Astrocyte (in vitro differentiated cells and primary cell): ENCODE measurements around the gene ANKFY1. TPM values are rescaled to one million over a fixed set of nuclear protein-coding genes. Genes with fewer than 3 reads are reported as not detected.

Experiments used
- DNase-seq: peaks from one replicate; pipeline ENCODE4 v3.0.0-alpha.2; 2010; ENCODE audit warnings: low read depth
- FAIRE-seq: peaks from 2 replicates; lab custom pipeline; 2011; peaks lifted over from hg19 to GRCh38; lab: Jason Lieb, UNC
- H2AFZ ChIP-seq: 2 replicates; pipeline ENCODE4 v1.6.0; 2012; ENCODE audit warnings: low read depth, low read length, inconsistent platforms
- H3K27ac ChIP-seq: 2 replicates; pipeline ENCODE4 v1.5.1; 2011; ENCODE audit warnings: low read depth, low read length, inconsistent platforms
- H3K27me3 ChIP-seq: 2 replicates; pipeline ENCODE4 v1.6.0; 2011; ENCODE audit warnings: low read length, inconsistent platforms; ENCODE audit not compliant: insufficient read depth
- H3K36me3 ChIP-seq: 2 replicates; pipeline ENCODE4 v1.5.1; 2011; ENCODE audit warnings: low read length, inconsistent platforms; ENCODE audit not compliant: insufficient read depth
- H3K4me1 ChIP-seq: 2 replicates; pipeline ENCODE4 v1.5.1; 2011; ENCODE audit warnings: low read length, inconsistent platforms; ENCODE audit not compliant: insufficient read depth
- H3K4me2 ChIP-seq: 2 replicates; pipeline ENCODE4 v1.6.0; 2012; ENCODE audit warnings: low read length, inconsistent platforms
- H3K4me3 ChIP-seq: 2 replicates; pipeline ENCODE4 v1.5.1; 2011; ENCODE audit warnings: low read depth, mild to moderate bottlenecking, low read length, inconsistent platforms; ENCODE audit not compliant: insufficient read depth
- H3K79me2 ChIP-seq: 2 replicates; pipeline ENCODE4 v1.6.0; 2012; ENCODE audit warnings: mild to moderate bottlenecking, low read length, inconsistent platforms; ENCODE audit not compliant: insufficient read depth
- H3K9ac ChIP-seq: 2 replicates; pipeline ENCODE4 v1.6.0; 2012; ENCODE audit warnings: mild to moderate bottlenecking, low read length, inconsistent platforms
- H3K9me3 ChIP-seq: 2 replicates; pipeline ENCODE4 v1.5.1; 2012; ENCODE audit warnings: low read depth, mild to moderate bottlenecking, low read length, inconsistent platforms; ENCODE audit not compliant: insufficient read depth
- H4K20me1 ChIP-seq: 2 replicates; pipeline ENCODE4 v1.6.0; 2012; ENCODE audit warnings: low read length, inconsistent platforms; ENCODE audit not compliant: insufficient read depth
- H3K27ac Mint-ChIP-seq: one replicate; pipeline ENCODE4 v1.8.0; 2021; ENCODE audit warnings: mild to moderate bottlenecking, mixed read lengths; ENCODE audit not compliant: unreplicated experiment
- H3K27me3 Mint-ChIP-seq: one replicate; pipeline ENCODE4 v1.8.0; 2021; ENCODE audit warnings: low read depth, mixed read lengths; ENCODE audit not compliant: unreplicated experiment
- H3K36me3 Mint-ChIP-seq: one replicate; pipeline ENCODE4 v1.8.0; 2021; ENCODE audit warnings: low read depth, mixed read lengths; ENCODE audit not compliant: unreplicated experiment
- H3K4me1 Mint-ChIP-seq: one replicate; pipeline ENCODE4 v1.8.0; 2021; ENCODE audit warnings: low read depth, mixed read lengths; ENCODE audit not compliant: unreplicated experiment
- H3K4me3 Mint-ChIP-seq: one replicate; pipeline ENCODE4 v1.8.0; 2021; ENCODE audit warnings: mild to moderate bottlenecking, moderate library complexity, mixed read lengths; ENCODE audit not compliant: unreplicated experiment
- H3K9me3 Mint-ChIP-seq: one replicate; pipeline ENCODE4 v1.8.0; 2021; ENCODE audit warnings: mild to moderate bottlenecking, mixed read lengths; ENCODE audit not compliant: unreplicated experiment
- EZH2 ChIP-seq: IDR thresholded peaks from 2 replicates; pipeline ENCODE4 v1.6.1; 2012; ENCODE audit warnings: mild to moderate bottlenecking, low read length, inconsistent platforms; ENCODE audit not compliant: insufficient read depth
- total RNA-seq: library from RNA; stranded (reverse); gene quantifications from 2 replicates; pipeline ENCODE4 v1.2.1, GENCODE V29; 2021
- TF ChIP-seq, protein P1 (sequence below): IDR thresholded peaks from 2 replicates; pipeline ENCODE4 v1.5.1; 2011; ENCODE audit warnings: low read depth, mild to moderate bottlenecking, inconsistent platforms, low read length, moderate library complexity; ENCODE audit not compliant: insufficient read depth

The ANKFY1 gene
- total RNA-seq, 1 donor from 2014 or later, result 52.0 TPM

DNA sequence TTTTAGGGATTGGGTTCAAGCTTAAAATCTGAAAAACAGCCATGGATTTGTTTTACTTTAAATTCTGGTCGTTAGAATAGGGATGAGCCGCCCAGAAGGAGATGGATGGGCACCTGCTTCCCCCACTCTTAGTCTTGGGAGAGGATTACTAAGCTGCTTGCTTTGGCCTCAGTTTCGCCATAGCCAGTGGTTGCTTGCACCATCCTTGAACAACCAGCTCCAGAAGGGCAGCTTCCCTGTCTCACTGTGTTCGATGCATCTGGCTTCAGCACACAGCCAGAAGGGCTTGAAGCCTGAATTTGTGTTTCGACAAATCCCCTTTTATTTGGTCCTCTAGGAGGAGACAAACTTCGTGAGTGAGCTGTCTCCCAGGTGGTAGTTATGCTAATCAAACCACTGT is 113.7 kb downstream of the ANKFY1 start:
- Mint-ChIP-seq H3K27ac (no peak overlapping the region), H3K4me3 (no peak overlapping the region), H3K4me1 (peaks cover 4% of the 10 kb centered on the region), H3K27me3 (no peaks in the 10 kb centered on the region), H3K36me3 (peaks cover 11% of the 10 kb centered on the region), H3K9me3 (no peaks in the 10 kb centered on the region)
- H3K9me3 ChIP-seq, result no peaks in the 10 kb centered on the region
- no peak overlapping the region for H2AFZ ChIP-seq
- H3K27me3 ChIP-seq, result no peaks in the 10 kb centered on the region
- peaks cover 2% of the 10 kb centered on the region for H3K36me3 ChIP-seq
- no peak overlapping the region for H3K4me2 ChIP-seq
- H3K4me3 ChIP-seq, result no peak overlapping the region
- no peak overlapping the region for H3K27ac ChIP-seq
- H3K79me2 ChIP-seq, result no peaks in the 10 kb centered on the region
- peaks cover 4% of the 10 kb centered on the region for H3K4me1 ChIP-seq
- H4K20me1 ChIP-seq, result no peaks in the 10 kb centered on the region
- TF ChIP-seq, protein P1, sequence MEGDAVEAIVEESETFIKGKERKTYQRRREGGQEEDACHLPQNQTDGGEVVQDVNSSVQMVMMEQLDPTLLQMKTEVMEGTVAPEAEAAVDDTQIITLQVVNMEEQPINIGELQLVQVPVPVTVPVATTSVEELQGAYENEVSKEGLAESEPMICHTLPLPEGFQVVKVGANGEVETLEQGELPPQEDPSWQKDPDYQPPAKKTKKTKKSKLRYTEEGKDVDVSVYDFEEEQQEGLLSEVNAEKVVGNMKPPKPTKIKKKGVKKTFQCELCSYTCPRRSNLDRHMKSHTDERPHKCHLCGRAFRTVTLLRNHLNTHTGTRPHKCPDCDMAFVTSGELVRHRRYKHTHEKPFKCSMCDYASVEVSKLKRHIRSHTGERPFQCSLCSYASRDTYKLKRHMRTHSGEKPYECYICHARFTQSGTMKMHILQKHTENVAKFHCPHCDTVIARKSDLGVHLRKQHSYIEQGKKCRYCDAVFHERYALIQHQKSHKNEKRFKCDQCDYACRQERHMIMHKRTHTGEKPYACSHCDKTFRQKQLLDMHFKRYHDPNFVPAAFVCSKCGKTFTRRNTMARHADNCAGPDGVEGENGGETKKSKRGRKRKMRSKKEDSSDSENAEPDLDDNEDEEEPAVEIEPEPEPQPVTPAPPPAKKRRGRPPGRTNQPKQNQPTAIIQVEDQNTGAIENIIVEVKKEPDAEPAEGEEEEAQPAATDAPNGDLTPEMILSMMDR, result no peak
- no peak for TF ChIP-seq EZH2
- FAIRE-seq, result no peak
- no peak overlapping the region for H3K9ac ChIP-seq
- DNase-seq, result no peak

DNA sequence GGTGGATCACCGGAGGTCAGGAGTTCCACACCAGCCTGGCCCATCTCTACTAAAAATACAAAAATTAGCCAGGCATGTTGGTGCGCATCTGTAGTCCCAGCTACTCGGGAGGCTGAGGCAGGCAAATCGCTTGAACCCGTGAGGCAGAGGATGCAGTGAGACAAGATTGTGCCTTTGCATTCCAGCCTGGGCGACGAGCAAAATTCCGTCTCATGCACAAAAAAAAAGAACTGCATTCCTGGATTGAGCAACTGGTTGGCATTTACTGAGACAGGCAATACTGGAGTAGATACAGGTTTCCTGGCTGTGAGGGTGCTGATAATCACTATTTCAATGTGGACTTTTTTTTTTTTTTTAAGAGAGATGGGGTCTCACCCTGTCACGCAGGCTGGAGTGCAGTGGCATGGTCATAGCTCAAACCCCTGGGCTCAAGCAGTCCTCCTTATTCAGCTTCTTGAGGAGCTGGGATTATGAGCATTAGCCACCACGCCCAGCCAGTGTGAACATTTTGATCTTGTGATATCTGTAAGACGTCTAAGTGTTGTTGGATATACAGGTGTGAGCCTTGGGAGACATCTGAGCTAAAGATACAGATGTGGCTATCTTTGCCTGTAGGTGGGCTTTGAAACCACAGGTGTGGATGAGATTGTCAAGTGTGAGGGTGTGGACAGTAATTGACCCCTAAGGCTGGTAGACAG is 115.0 kb downstream of the ANKFY1 start:
- no peaks in the 10 kb centered on the region for H3K9me3 Mint-ChIP-seq
- H3K4me3 ChIP-seq, result no peak overlapping the region
- H3K4me1 Mint-ChIP-seq, result peaks cover 8% of the 10 kb centered on the region
- no peak overlapping the region for H3K9ac ChIP-seq
- no peaks in the 10 kb centered on the region for H3K9me3 ChIP-seq
- no peak overlapping the region for H2AFZ ChIP-seq
- no peak for FAIRE-seq
- no peak overlapping the region for H3K27ac ChIP-seq
- H3K27me3 ChIP-seq, result no peaks in the 10 kb centered on the region
- peaks cover 7% of the 10 kb centered on the region for H3K36me3 Mint-ChIP-seq
- no peak for DNase-seq
- no peak overlapping the region for H3K4me3 Mint-ChIP-seq
- no peak for TF ChIP-seq EZH2
- TF ChIP-seq, protein P1, result no peak
- no peaks in the 10 kb centered on the region for H4K20me1 ChIP-seq
- no peak overlapping the region for H3K4me2 ChIP-seq
- H3K27ac Mint-ChIP-seq, result no peak overlapping the region
- H3K27me3 Mint-ChIP-seq, result no peaks in the 10 kb centered on the region
- peaks cover 2% of the 10 kb centered on the region for H3K36me3 ChIP-seq
- peaks cover 8% of the 10 kb centered on the region for H3K4me1 ChIP-seq
- peaks cover 3% of the 10 kb centered on the region for H3K79me2 ChIP-seq

DNA sequence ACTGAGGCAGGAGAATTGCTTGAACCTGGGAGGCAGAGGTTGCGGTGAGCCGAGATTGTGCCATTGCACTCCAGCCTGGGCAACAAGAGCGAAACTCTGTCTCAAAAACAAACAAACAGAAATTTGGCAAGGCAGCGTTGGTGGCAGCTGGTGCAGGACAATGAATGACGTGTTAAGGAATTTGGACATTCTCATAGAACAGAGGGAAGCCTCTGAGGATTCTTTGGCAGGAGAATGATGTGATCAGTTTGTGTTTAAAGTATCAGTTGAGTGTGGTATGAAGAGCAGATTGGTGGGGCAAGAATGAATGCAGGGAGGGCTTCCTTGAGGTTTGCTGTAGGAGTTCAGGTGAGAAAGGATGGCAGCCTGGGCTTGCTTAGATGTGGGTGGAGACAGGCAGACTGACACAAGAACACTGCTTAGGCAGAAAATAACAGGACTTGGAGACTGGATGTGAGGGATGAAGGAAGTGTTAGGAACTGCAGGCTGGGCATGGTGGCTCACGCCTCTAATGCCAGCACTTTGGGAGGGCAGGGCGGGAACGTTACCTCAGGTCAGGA is 115.9 kb downstream of the ANKFY1 start:
- H3K27me3 ChIP-seq, result no peaks in the 10 kb centered on the region
- H3K27ac ChIP-seq, result no peak overlapping the region
- Mint-ChIP-seq H3K36me3 (peaks cover 7% of the 10 kb centered on the region), H3K27ac (no peak overlapping the region), H3K4me3 (peak overlapping the region; percentile 4), H3K9me3 (no peaks in the 10 kb centered on the region), H3K4me1 (peaks cover 8% of the 10 kb centered on the region), H3K27me3 (no peaks in the 10 kb centered on the region)
- FAIRE-seq (no peak), DNase-seq (no peak)
- no peak overlapping the region for H3K4me3 ChIP-seq
- H3K79me2 ChIP-seq, result peaks cover 3% of the 10 kb centered on the region
- H4K20me1 ChIP-seq, result no peaks in the 10 kb centered on the region
- peaks cover 2% of the 10 kb centered on the region for H3K36me3 ChIP-seq
- no peak overlapping the region for H2AFZ ChIP-seq
- H3K4me1 ChIP-seq, result peaks cover 8% of the 10 kb centered on the region
- TF ChIP-seq, protein P1, result no peak
- TF ChIP-seq EZH2, result no peak
- no peak overlapping the region for H3K4me2 ChIP-seq
- no peaks in the 10 kb centered on the region for H3K9me3 ChIP-seq
- H3K9ac ChIP-seq, result no peak overlapping the region
